Amniotic stem cell (primary cell): Measurements from ENCODE around the gene CDH4.

ENCODE experiments used
- DNase-seq: peaks from one replicate; lab custom pipeline; 2025; lab: John Stamatoyannopoulos, UW

CDH4 gene

GRCh38 chr20:61284752-61285151, 32.7 kb downstream of the CDH4 start:
- DNase-seq: no peak

DNA sequence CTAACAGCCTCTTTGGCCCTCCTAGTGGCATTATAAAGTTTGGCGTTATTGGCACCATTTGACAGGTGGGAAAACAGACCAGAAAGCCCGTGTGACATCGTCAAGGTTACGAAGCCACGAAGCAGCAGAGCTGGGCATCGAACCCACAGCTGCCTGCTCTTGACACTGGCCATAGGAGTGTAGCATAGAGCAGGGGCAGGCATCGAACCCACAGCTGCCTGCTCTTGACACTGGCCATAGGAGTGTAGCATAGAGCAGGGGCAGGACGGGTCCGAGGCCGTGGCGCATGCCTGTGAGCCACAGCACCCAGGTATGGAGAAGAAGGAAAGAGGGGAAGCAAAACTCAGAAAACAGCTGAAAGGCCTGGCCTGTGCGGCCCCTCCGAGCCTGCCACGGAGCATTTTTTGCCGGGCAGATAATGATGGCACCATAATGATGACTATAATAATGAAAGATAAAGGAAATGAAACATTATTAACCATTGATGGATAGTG, 33.1 kb downstream of the CDH4 start:
- no peak for DNase-seq

DNA sequence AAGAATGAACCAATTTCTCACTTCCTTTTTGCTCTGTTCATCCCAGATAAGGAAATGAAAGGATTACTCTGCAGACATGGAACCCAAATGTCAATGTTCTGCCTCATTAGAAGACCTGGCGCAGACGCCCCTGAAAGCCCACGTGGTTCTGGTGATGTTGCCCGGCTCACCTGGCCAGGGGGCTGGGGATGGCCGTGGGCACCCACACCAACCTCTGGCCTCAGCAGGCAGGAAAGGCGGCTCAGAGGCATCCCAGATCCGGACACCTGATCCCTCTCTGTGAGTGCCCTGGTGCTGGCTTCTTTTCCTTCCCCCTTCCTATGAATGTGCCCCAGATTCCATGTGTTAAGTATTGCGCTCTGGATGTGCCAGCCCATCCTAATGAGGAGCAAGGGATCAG, 33.6 kb downstream of the CDH4 start:
- DNase-seq: no peak

DNA sequence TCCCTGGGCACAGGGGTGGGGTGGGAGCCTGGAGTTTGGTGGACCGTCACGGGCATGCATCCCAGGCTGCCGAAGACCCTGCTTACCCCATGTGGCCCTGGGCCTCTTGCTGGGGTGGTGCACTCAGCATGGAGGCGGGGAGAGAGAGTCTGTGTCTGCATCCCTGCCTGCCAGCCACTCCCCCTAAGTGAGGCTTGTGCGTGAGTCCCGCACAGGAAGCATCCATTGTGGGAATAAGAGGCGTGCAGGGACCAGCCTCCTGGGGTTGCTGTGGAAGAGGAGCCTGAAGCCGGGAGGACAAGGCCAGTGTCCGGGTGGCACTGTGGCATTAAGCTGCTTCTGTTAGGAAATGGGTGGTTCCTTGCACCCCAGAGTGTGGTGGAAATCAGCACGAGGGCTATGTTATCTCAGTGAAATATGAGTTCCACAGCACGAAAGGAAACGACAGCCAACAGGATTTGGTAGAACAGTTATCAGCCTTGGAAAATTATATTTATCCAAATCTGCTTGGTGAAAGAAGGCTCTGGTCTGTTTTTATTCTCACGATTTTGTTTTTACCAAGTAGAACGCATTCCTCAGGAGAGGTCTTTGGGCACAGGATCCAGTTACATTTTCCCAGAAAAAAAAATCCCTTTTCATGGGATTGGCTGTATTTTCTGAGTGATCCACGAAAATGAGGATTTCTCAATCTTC, 35.7 kb downstream of the CDH4 start:
- DNase-seq: no peak

DNA sequence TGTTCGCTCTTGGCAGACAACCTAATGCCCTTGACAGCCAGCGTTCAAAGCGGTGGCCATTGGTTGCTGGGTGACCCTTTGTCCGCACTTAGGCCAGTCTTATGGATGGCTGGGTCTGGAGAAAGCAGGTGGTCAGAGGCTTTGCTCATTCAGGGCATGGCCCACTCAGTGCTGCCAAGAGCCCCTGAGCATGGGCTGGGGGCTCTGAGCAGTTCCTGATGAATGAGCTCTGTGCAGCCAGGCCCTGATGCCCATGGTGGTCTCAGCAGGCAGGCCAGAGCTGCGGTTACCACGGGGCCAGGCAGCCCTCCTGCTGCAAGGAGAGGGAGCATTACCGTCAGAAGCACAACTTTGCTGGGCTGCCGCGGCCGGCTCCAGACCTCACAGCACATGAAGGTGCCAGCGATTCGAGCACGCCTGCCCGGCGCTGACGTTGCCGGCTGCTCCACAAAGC, 36.3 kb downstream of the CDH4 start:
- DNase-seq: no peak

- DNase-seq: no peak
Observed at GRCh38 chr20:61289166-61289565, 37.1 kb downstream of the CDH4 start.

DNA sequence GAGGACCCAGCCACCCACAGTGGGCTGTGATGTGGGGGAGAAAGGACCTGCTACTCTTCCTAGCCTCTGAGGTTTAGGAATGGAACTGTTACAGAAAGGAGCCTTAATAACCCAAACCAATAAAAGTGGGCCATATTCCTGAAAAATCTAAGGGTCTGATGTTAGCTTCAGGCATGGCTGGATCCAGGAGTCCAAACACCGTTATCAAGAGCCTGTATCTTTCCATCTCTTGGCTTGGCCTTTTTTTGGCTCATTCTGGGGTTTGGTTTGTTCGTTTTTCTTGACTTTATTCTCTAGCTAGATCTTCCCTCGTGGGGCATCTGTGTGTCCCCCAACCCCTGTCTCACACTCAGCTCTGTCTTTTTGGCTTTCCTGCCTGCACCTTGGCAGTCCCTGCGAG, 38.7 kb downstream of the CDH4 start:
- no peak for DNase-seq

DNA sequence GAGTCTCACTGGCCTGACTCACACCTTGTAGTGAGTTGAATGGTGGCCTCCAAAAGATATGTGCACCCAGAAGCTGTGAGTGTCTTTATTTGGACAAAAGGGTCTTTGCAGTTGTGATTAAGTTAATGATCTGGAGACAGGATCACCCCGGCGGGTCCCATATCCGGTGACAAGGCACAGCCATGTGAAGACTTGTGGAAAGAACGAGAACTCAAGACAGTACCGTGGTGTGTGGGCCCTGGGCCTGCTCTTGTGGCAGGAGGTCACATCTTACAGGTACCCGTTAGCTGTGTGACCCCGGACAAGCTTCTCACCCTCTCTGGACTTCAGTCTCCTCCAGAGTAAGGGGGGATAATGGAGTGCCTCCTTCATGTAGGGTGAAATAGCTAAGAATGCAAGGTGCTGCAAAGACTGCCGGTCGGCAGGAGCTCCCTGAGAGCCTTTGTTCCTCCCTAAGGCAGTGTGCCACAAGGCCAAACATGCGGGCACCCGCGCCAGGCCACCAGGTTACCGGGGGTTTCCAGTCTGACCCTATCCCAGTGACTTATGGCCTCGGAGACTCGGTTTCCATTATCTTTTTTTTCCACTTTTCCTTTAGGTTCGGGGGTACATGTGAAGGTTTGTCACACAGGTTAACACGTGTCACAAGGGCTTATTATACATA, 39.2 kb downstream of the CDH4 start:
- no peak for DNase-seq

DNA sequence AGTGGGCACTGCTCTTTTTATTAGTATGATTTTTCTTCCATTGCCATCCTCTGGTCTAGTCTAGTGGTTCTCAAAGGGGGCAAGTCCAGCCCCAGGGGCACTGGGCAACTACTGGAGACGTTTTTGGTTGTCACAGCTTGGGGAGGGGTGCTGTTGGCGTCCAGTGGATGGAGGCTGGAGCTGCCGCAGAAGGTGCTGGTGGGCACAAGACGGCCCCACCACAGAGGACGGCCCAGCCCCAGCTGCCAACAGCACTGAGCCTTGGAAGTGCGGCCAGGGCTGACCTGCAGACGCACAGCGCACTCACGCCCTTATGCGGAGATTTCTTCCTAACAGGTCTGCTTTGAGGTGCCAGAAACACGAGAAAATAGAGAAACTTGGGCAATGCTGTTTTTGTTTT, 40.3 kb downstream of the CDH4 start:
- no peak for DNase-seq

- no peak for DNase-seq
Observed at GRCh38 chr20:61292821-61293612, 41.0 kb downstream of the CDH4 start.

GRCh38 chr20:61293951-61294350, 41.9 kb downstream of the CDH4 start:
- DNase-seq: no peak

- no peak for DNase-seq
Observed at GRCh38 chr20:61295249-61295648, 43.2 kb downstream of the CDH4 start.

GRCh38 chr20:61295682-61296628, 43.9 kb downstream of the CDH4 start:
- no peak for DNase-seq

GRCh38 chr20:61296629-61297019, 44.6 kb downstream of the CDH4 start:
- DNase-seq: no peak

DNA sequence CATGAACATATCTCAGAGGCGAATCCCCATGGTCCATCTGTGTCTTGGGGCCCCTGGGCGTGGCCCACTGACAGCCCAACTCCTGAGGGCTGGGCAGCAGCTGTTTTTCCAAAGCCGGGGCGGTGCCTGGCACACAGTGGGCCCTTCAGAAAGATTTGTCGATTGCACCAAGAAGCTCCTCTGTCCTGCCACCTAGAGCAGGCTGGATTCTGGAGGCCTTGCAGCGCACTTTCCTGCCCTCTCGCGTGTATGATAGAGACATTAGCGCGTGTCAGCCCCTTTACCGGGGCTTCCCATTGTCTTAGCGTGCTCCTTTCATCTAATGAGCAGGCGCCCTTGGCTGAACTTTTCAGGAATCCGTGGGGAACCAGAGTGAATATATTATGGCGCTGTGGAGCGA, 45.4 kb downstream of the CDH4 start:
- DNase-seq: no peak

DNA sequence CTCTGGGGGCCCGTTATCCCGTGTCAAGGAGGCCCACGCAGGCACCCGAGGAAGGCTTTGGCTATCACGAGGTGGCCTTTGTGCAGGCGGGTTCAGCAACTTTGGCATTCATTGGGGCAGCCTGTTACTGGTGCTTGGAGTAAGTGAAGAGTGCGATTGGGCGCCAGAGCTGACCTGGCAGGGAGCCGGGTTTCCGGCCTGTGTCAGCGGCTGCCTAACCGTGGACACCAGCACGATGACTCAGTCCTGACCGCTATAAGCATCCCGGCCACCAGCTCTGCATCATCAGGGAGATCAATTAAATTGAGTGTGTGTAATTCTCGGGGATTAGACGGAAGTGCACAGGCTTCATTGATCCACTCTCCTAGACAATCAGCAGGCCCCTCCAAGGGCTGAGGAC, 45.9 kb downstream of the CDH4 start:
- no peak for DNase-seq

- no peak for DNase-seq
Observed at GRCh38 chr20:61298661-61299060, 46.6 kb downstream of the CDH4 start.

DNA sequence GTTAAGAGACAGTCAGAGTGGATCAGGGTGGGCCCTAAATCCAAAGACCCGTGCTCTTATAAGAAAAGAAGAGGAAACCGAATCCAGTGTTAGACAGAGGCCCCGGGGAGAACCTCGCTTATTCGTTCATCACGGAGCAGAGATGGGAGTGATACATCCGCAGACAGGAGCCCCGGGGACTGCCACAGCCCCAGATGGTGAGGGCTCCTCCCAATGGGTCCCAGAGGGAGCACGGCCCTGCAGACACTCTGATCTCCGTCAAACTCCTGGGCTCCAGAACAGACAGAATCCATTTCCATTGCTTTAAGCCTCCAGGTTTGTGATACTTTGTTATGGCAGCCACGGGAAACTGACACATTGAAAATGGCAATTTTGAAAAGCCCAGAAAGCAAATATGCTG, 47.0 kb downstream of the CDH4 start:
- DNase-seq: no peak

DNA sequence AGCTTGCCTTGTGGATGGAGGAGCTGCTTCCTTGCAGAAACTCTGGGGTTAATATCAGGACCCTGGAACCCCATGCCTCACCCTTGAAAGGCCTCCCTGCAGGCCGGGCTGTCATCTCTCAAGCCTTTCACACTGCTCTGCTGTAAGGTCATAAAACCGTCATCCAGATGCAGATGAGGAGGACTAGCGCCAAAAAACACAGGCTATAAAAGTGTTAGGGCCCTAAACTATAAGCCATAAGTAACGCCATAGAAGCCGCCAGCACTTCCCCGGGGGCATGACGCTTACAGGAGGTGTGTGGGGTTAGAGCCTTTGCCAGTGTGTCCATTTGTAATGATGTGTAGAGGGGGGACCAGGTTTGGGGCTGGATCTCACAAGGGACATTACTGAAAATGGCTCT, 47.6 kb downstream of the CDH4 start:
- DNase-seq: no peak

DNA sequence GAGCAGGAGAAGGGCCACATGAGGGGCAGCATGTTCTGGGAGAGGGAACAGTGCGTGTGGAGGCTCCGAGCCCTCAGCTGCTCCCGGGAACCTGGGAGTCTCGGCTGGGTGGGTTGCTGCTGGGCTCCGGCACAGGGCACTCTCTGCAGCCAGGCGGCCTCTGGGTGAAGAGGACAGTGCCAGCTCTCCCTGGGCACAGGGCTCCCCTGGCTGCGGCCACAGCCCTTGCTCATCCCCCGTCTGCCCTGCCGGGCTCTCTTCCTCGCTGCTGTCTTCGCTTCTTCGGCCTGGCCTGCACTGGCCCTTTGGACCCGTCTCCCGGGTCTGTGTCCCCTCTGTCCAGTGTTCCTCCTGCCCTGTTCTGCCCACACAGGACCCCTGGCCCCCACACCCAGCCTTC, 48.2 kb downstream of the CDH4 start:
- DNase-seq: no peak

- DNase-seq: no peak
Observed at GRCh38 chr20:61300709-61301108, 48.6 kb downstream of the CDH4 start.
